Caco-2 (cell line): ENCODE measurements around the gene CRACR2B. TPM values are rescaled to one million over a fixed set of nuclear protein-coding genes. Genes with fewer than 3 reads are reported as not detected.

Experiments
- BruUV-seq: library from RNA; stranded (reverse); fragments of 400-500 nt; replicated peaks from 2 replicates; lab custom pipeline; 2021; lab: Mats Ljungman, UMichigan
- CTCF ChIA-PET: fragments of 300-600 bp; sonication (Branson Sonifier 250); formaldehyde crosslinking; loops from one replicate; lab custom pipeline; 2022; ENCODE audit warnings: antibody characterized with exemption; lab: Charles Lee
- POLR2A ChIA-PET: fragments of 300-600 bp; sonication (Branson Sonifier 250); formaldehyde crosslinking; loops from one replicate; lab custom pipeline; 2022; ENCODE audit warnings: antibody characterized with exemption; lab: Charles Lee
- DNase-seq, 2 experiments: peaks; one replicate each; pipeline versions ENCODE4 v3.0.0 to v3.0.0-alpha.2; 2020 to 2022
- H3K27me3 ChIP-seq: replicated peaks from 2 replicates; pipeline ENCODE4 v1.6.0; 2011; ENCODE audit warnings: low read length; ENCODE audit not compliant: control insufficient read depth, insufficient read depth
- H3K36me3 ChIP-seq: 2 replicates; pipeline ENCODE4 v1.5.1; 2011; ENCODE audit warnings: low read length; ENCODE audit not compliant: control insufficient read depth, insufficient read depth
- H3K4me1 ChIP-seq: fragments of 250-450 bp; sonication (Bioruptor Pico); 2 replicates; pipeline ENCODE4 v1.5.1; 2020; ENCODE audit warnings: mild to moderate bottlenecking
- H3K4me3 ChIP-seq: 2 replicates; pipeline ENCODE4 v1.5.1; 2011; ENCODE audit warnings: low read depth, mild to moderate bottlenecking, control low read depth, low read length
- H3K9me3 ChIP-seq: fragments of 250-450 bp; sonication (Bioruptor Pico); 2 replicates; pipeline ENCODE4 v1.5.1; 2020; ENCODE audit warnings: mild to moderate bottlenecking, moderate library complexity
- H3K27ac Mint-ChIP-seq: one replicate; pipeline ENCODE4 v1.8.0; 2022; ENCODE audit warnings: mixed read lengths; ENCODE audit not compliant: unreplicated experiment
- H3K27me3 Mint-ChIP-seq: one replicate; pipeline ENCODE4 v1.8.0; 2022; ENCODE audit warnings: mixed read lengths; ENCODE audit not compliant: insufficient read depth, unreplicated experiment
- H3K36me3 Mint-ChIP-seq: one replicate; pipeline ENCODE4 v1.8.0; 2022; ENCODE audit warnings: mild to moderate bottlenecking, mixed read lengths; ENCODE audit not compliant: insufficient read depth, unreplicated experiment
- H3K4me1 Mint-ChIP-seq: one replicate; pipeline ENCODE4 v1.8.0; 2022; ENCODE audit warnings: low read depth, mixed read lengths; ENCODE audit not compliant: unreplicated experiment
- H3K4me3 Mint-ChIP-seq: one replicate; pipeline ENCODE4 v1.8.0; 2022; ENCODE audit warnings: mild to moderate bottlenecking, moderate library complexity, mixed read lengths; ENCODE audit not compliant: unreplicated experiment
- H3K9me3 Mint-ChIP-seq: one replicate; pipeline ENCODE4 v1.8.0; 2022; ENCODE audit warnings: mixed read lengths; ENCODE audit not compliant: unreplicated experiment
- intact Hi-C: fragments of 100-400 bp; cut with micrococcal nuclease; formaldehyde crosslinking; loops from one replicate; pipeline ENCODE4 v1.10.0; 2022; ENCODE audit not compliant: unreplicated experiment
- total RNA-seq: library from RNA; stranded (reverse); gene quantifications from 2 replicates; pipeline ENCODE4 v1.2.3, GENCODE V29; 2022
- TF ChIP-seq, protein P1 (sequence below), 2 experiments: fragments of 200-600 bp in 1 of 2; IDR thresholded peaks; 1 replicate in 1 of 2; 2 replicates in 1 of 2; pipeline versions ENCODE4 v1.5.1 to v1.8.0; 2011 to 2022; ENCODE audit warnings: antibody characterized with exemption in 1 of 2, control low read depth in 1 of 2, inconsistent platforms in 1 of 2, low read depth in 1 of 2, low read length in 1 of 2, mild to moderate bottlenecking in 1 of 2, moderate library complexity in 1 of 2; ENCODE audit not compliant: insufficient read depth in 1 of 2, severe bottlenecking in 1 of 2, unreplicated experiment in 1 of 2

CRACR2B gene
- total RNA-seq, 1 experiment from 2014 or later: 15.4 TPM

DNA sequence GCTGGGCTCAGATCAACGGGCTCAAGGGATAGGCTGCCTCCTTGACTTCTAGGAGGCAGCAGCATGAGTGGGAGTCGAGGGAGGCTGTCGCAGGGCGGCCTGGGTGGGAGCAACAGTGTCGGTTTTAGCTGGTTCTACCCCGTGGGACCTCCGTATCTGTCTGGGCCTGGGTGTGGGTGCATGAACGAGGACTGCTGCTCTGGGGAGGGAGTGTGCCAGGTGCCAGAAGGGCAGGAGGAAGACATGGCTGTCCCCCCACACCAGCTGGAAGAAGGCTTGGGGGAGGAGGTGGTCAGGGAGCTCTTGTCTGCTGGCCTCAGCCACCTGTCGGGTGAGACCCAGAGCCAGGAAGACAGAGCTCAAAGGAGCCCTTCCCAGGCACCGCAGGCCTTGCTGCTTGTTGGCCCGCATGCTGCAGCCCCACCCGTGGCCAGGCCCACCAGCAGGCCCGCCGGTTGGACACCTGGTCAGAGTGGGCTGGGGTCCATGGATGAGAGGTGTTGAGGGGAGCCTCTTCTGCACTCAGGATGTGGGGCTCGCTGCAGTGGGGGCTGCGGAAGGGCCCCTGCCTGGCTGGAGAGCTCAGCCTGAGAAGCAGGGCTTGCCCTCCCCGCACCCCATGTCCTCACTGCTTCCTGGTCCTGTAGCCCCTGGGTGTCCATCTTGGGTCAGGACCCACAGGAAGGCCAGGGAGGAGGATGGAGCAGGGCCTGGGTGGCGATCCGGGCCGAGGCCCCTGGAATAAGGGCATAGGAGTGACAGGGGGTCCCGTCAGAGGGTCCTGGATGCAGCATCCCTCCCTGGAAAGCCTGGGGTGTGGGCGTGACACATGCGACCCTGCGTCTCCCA is 41.3 kb upstream of the CRACR2B start:
- Mint-ChIP-seq H3K4me3 (no peak overlapping the region), H3K9me3 (no peaks in the 10 kb centered on the region), H3K4me1 (no peaks in the 10 kb centered on the region), H3K36me3 (peaks cover 24% of the 10 kb centered on the region), H3K27ac (peak overlapping the region; percentile 25), H3K27me3 (no peaks in the 10 kb centered on the region)
- H3K36me3 ChIP-seq: no peaks in the 10 kb centered on the region
- CTCF ChIA-PET: interaction anchor here (0.6 to 2.0 kb wide), 3 partner anchors 9 to 253 kb away, joined by 3 to 6 read pairs (median 3); no protein-coding TSS in a partner anchor
- POLR2A ChIA-PET: interaction anchor here (0.5 kb wide), 2 partner anchors 20 to 33 kb away, joined by 4 to 5 read pairs; no protein-coding TSS in a partner anchor
- H3K9me3 ChIP-seq: no peaks in the 10 kb centered on the region
- H3K4me1 ChIP-seq: no peaks in the 10 kb centered on the region
- no peak for DNase-seq
- intact Hi-C loops: no loop called here
- no TSS peak for BruUV-seq
- H3K4me3 ChIP-seq: no peak overlapping the region
- TF ChIP-seq, protein P1, sequence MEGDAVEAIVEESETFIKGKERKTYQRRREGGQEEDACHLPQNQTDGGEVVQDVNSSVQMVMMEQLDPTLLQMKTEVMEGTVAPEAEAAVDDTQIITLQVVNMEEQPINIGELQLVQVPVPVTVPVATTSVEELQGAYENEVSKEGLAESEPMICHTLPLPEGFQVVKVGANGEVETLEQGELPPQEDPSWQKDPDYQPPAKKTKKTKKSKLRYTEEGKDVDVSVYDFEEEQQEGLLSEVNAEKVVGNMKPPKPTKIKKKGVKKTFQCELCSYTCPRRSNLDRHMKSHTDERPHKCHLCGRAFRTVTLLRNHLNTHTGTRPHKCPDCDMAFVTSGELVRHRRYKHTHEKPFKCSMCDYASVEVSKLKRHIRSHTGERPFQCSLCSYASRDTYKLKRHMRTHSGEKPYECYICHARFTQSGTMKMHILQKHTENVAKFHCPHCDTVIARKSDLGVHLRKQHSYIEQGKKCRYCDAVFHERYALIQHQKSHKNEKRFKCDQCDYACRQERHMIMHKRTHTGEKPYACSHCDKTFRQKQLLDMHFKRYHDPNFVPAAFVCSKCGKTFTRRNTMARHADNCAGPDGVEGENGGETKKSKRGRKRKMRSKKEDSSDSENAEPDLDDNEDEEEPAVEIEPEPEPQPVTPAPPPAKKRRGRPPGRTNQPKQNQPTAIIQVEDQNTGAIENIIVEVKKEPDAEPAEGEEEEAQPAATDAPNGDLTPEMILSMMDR (IDR thresholded peaks at IDR 0.05; ENCODE audit: insufficient read depth in 1 of 2, low read depth in 1 of 2, low read length in 1 of 2, severe bottlenecking in 1 of 2, unreplicated experiment in 1 of 2): no peak
- H3K27me3 ChIP-seq: no peaks in the 10 kb centered on the region

DNA sequence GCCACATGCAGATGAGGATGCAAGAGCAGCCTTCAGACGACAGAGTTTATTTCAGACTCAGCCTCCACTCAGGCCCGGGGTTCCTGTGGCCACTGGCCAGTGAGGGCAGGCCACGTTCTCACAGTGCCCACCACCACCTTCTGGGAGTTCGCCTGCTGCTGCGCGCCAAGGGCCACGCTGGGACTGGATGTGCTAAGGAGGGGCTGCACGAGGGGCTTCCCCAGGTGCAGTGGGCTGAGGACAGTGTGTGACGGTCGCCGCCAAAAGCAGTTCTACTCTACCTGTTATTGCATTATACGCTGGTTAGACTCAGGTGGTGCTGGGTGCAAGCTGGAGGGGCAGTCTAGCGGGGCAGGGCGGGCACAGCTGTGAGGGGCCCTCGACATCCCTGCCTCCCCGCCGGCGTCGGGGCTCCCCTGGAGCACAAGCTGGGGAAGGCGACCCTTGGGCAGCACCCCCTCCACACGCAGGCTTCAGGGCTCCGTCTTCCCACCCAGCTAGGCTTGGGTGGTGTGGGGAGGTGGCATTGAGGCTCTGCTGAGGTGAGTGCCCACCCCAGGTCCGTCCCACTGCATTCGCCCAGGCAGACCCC is 40.5 kb upstream of the CRACR2B start:
- POLR2A ChIA-PET: no interaction called here
- Mint-ChIP-seq H3K4me1 (no peaks in the 10 kb centered on the region), H3K27me3 (no peaks in the 10 kb centered on the region), H3K36me3 (peaks cover 24% of the 10 kb centered on the region), H3K9me3 (no peaks in the 10 kb centered on the region), H3K4me3 (no peak overlapping the region), H3K27ac (peak overlapping the region; percentile 25)
- CTCF ChIA-PET: interaction anchor here (0.6 to 2.0 kb wide), 2 partner anchors 10 to 254 kb away, joined by 3 to 6 read pairs; no protein-coding TSS in a partner anchor
- Histone ChIP-seq H3K4me1 (no peaks in the 10 kb centered on the region), H3K36me3 (no peaks in the 10 kb centered on the region), H3K9me3 (no peaks in the 10 kb centered on the region), H3K27me3 (no peaks in the 10 kb centered on the region), H3K4me3 (no peak overlapping the region)
- TF ChIP-seq, protein P1 (IDR thresholded peaks at IDR 0.05; ENCODE audit: insufficient read depth in 1 of 2, low read depth in 1 of 2, low read length in 1 of 2, severe bottlenecking in 1 of 2, unreplicated experiment in 1 of 2): no peak
- DNase-seq: no peak
- no TSS peak for BruUV-seq
- intact Hi-C loops: no loop called here

DNA sequence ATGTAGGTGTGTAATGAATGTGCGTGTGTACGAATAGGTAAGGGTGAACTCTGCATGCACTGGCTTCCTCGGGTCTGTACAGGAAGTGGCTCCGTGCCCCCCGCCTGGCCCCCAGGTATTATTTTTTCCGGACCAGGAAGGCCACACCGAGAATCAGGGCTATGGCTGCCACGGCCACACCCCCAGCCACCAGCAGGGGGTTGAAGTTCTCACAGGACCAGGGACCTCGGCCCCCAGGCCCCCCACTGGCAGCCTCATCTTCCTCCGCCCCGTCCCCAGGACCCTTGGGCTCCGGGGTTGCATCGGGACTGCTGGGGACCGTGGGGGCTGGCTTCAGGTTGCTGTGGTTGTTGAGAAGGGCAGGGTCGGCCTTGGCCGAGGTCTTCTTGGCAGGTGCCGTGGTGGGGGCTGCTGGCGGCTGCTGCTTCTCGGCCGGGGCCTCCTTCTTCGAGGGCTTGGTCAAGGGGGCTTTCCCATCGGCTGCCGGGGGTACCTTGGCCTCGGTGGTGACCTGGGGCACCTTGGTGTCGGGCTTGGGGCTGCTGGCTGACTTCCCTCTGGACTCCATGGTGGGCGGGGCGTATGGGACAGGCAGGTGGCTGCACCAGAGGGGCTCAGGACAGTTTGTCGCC is 39.6 kb upstream of the CRACR2B start:
- BruUV-seq: no TSS peak
- no peak for DNase-seq
- no peaks in the 10 kb centered on the region for H3K27me3 ChIP-seq
- Mint-ChIP-seq H3K9me3 (no peaks in the 10 kb centered on the region), H3K27ac (no peak overlapping the region), H3K27me3 (no peaks in the 10 kb centered on the region), H3K4me3 (no peak overlapping the region), H3K4me1 (no peaks in the 10 kb centered on the region), H3K36me3 (peaks cover 27% of the 10 kb centered on the region)
- H3K4me3 ChIP-seq: no peak overlapping the region
- intact Hi-C loops: no loop called here
- TF ChIP-seq, protein P1 (IDR thresholded peaks at IDR 0.05; ENCODE audit: insufficient read depth in 1 of 2, low read depth in 1 of 2, low read length in 1 of 2, severe bottlenecking in 1 of 2, unreplicated experiment in 1 of 2): no peak
- POLR2A ChIA-PET: no interaction called here
- no peaks in the 10 kb centered on the region for H3K36me3 ChIP-seq
- no peaks in the 10 kb centered on the region for H3K4me1 ChIP-seq
- CTCF ChIA-PET: no interaction called here
- H3K9me3 ChIP-seq: no peaks in the 10 kb centered on the region
